Nephron progenitor cell (in vitro differentiated cells): Measurements from ENCODE around the gene YJEFN3.
A peak's percentile ranks its signal among the peaks of the same experiment; 100 is the strongest.

Experiments
- DNase-seq: peaks from one replicate; pipeline ENCODE4 v3.0.0; 2021
- H3K27ac Mint-ChIP-seq: 2 replicates; pipeline ENCODE4 v1.8.0; 2021; ENCODE audit warnings: mild to moderate bottlenecking, moderate library complexity, mixed read lengths
- H3K27me3 Mint-ChIP-seq: 2 replicates; pipeline ENCODE4 v1.8.0; 2021; ENCODE audit warnings: mild to moderate bottlenecking, low read depth, mixed read lengths; ENCODE audit not compliant: poor library complexity
- H3K36me3 Mint-ChIP-seq: 2 replicates; pipeline ENCODE4 v1.8.0; 2021; ENCODE audit warnings: low read depth, mixed read lengths
- H3K4me1 Mint-ChIP-seq: 2 replicates; pipeline ENCODE4 v1.8.0; 2021; ENCODE audit warnings: mixed read lengths
- H3K4me3 Mint-ChIP-seq: 2 replicates; pipeline ENCODE4 v1.8.0; 2021; ENCODE audit warnings: mild to moderate bottlenecking, moderate library complexity, mixed read lengths
- H3K9me3 Mint-ChIP-seq: 2 replicates; pipeline ENCODE4 v1.8.0; 2021; ENCODE audit warnings: mild to moderate bottlenecking, moderate library complexity, mixed read lengths
- TF ChIP-seq, protein P1 (sequence below): fragments of 200-600 bp; sonication (generic); IDR thresholded peaks from 2 replicates; pipeline ENCODE4 v1.5.0; 2021; ENCODE audit warnings: antibody characterized with exemption

The YJEFN3 gene

DNA sequence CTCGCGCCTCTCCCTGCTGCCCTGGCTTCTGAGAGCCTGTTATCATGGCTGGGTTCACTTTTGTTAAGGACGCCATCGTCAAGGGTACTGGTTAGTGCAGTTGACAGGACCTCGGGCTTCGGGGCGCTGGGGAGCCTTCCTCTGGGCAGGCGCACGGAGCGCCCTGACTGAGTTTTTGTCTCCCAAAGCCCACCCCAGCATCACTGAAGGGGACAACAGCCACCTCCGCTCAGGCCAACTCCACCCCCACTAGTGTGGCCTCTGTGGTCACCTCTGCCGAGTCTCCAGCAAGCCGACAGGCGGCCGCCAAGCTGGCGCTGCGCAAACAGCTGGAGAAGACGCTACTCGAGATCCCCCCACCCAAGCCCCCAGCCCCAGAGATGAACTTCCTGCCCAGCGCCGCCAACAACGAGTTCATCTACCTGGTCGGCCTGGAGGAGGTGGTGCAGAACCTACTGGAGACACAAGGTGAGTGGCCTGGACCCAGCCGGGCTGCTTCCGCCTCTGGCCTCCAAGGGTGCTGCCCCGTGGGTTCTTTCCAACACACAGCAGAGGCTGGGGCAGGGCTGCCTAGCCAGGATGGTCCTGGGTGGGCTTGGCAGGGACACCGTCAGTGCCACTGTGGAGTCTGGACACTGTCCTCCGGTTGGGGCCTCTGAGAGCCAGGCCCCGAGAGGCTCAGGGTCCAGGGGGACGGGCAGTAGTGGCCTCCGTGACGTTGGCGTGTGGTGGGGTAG, 30.3 kb upstream of the YJEFN3 start:
- peaks cover 2% of the 10 kb centered on the region for H3K27me3 Mint-ChIP-seq
- H3K9me3 Mint-ChIP-seq = no peaks in the 10 kb centered on the region
- TF ChIP-seq, protein P1, sequence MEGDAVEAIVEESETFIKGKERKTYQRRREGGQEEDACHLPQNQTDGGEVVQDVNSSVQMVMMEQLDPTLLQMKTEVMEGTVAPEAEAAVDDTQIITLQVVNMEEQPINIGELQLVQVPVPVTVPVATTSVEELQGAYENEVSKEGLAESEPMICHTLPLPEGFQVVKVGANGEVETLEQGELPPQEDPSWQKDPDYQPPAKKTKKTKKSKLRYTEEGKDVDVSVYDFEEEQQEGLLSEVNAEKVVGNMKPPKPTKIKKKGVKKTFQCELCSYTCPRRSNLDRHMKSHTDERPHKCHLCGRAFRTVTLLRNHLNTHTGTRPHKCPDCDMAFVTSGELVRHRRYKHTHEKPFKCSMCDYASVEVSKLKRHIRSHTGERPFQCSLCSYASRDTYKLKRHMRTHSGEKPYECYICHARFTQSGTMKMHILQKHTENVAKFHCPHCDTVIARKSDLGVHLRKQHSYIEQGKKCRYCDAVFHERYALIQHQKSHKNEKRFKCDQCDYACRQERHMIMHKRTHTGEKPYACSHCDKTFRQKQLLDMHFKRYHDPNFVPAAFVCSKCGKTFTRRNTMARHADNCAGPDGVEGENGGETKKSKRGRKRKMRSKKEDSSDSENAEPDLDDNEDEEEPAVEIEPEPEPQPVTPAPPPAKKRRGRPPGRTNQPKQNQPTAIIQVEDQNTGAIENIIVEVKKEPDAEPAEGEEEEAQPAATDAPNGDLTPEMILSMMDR = no peak
- peak overlapping the region; percentile 91 for H3K27ac Mint-ChIP-seq
- peaks cover 39% of the 10 kb centered on the region for H3K36me3 Mint-ChIP-seq
- no peaks in the 10 kb centered on the region for H3K4me1 Mint-ChIP-seq
- no peak for DNase-seq
- H3K4me3 Mint-ChIP-seq = no peak overlapping the region

DNA sequence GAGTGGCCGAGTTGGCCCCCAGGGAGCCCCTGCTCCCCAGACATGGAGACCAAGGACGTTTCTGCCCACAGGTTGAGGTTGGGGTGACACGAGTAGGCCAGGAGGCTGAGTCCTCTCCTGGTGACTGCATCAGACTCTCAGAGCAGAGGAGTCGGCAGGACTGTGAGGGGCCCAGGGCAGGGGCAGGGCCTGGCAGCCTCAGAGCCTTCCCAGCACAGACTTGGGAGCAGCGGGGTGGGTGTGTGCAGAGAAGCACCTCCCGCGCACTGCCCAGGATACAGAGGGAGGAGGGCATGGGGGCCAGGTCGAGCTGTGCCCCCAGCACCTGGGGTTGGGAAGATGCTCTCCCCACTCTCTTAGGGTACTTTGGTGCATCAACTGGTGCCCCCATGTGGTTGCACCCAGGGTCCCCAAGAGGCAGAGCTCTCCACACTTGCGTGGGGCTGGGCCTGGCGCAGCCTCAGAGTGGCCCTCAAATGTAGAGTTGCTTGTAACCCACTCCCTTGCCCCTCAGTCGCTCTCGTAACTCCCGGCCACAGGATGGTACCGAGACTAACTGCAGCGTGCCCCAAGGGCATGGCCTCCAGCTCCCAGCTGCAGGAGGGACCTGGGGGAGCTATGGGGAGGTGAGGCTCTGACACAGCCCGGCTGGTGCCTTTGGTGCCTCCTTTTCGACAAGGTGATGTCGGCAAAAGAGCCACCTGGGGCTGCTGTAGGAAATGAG, 29.3 kb upstream of the YJEFN3 start:
- no peak for DNase-seq
- peak overlapping the region; percentile 91 for H3K27ac Mint-ChIP-seq
- peaks cover 49% of the 10 kb centered on the region for H3K36me3 Mint-ChIP-seq
- no peaks in the 10 kb centered on the region for H3K9me3 Mint-ChIP-seq
- H3K4me1 Mint-ChIP-seq = no peaks in the 10 kb centered on the region
- H3K27me3 Mint-ChIP-seq = peaks cover 2% of the 10 kb centered on the region
- TF ChIP-seq, protein P1 = no peak
- no peak overlapping the region for H3K4me3 Mint-ChIP-seq

DNA sequence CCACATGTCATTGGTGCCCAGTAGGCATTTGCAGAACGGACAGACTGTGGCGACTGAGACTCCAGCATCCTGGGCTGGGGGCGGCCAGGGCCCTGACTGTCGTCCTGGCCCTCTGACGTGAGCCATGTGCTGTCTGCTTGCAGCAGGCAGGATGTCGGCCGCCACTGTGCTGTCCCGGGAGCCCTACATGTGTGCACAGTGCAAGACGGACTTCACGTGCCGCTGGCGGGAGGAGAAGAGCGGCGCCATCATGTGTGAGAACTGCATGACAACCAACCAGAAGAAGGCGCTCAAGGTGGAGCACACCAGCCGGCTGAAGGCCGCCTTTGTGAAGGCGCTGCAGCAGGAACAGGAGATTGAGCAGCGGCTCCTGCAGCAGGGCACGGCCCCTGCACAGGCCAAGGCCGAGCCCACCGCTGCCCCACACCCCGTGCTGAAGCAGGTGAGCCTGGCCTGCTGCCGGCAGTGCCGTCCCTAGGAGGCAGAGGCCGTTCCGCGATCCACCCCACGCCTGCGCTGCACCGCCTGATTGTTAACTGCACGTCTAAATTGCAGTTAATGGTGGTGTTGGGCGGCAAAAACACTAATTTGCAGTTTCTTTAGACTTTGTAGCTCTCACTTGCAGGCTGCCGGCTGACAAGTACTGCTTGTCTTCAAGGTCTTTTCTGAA, 27.6 kb upstream of the YJEFN3 start:
- Mint-ChIP-seq H3K27me3 (peaks cover 2% of the 10 kb centered on the region), H3K36me3 (peaks cover 50% of the 10 kb centered on the region)
- TF ChIP-seq, protein P1 = no peak

DNA sequence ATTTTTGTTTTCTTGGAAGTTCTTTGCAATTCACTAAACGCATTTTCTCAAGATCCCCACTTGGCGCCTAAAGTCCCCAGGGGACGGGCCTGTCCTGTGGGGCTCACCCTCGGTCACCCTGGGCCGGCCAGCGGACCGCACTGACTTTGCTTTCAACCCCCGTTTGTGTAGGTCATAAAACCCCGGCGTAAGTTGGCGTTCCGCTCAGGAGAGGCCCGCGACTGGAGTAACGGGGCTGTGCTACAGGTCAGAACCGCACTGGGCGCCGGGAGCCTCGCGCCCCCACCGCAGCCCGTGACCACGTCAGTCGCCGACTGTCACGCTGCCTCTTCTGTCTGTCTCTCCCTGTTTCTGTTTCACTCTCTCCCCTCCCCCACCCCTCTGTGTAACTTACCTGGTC, 26.9 kb upstream of the YJEFN3 start:
- DNase-seq = no peak
- Mint-ChIP-seq H3K4me3 (no peak overlapping the region), H3K36me3 (peaks cover 53% of the 10 kb centered on the region), H3K9me3 (no peaks in the 10 kb centered on the region), H3K27ac (peak overlapping the region; percentile 79), H3K27me3 (peaks cover under 1% of the 10 kb centered on the region), H3K4me1 (peaks cover 8% of the 10 kb centered on the region)
- TF ChIP-seq, protein P1 = no peak

More for the DNA sequence above, 27.6 kb upstream of the YJEFN3 start:
- Mint-ChIP-seq H3K9me3 (no peaks in the 10 kb centered on the region), H3K4me3 (no peak overlapping the region), H3K27ac (no peak overlapping the region), H3K4me1 (peaks cover 2% of the 10 kb centered on the region)
- DNase-seq = no peak

DNA sequence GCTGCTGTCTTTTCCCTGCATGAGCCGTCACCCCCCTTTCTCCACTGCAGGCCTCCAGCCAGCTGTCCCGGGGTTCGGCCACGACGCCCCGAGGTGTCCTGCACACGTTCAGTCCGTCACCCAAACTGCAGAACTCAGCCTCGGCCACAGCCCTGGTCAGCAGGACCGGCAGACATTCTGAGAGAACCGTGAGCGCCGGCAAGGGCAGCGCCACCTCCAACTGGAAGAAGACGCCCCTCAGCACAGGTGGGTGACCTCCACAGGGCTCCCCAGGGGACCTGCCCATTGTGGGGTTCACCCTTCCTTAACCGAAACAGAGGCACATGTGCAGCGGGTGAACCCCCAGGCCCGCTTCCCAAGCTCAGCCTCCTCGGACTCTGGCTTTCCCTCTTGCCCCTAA, 26.4 kb upstream of the YJEFN3 start:
- TF ChIP-seq, protein P1 = no peak
- Mint-ChIP-seq H3K27me3 (no peaks in the 10 kb centered on the region), H3K27ac (no peak overlapping the region), H3K4me1 (peaks cover 8% of the 10 kb centered on the region), H3K9me3 (no peaks in the 10 kb centered on the region), H3K4me3 (no peak overlapping the region), H3K36me3 (peaks cover 50% of the 10 kb centered on the region)
- no peak for DNase-seq
